Head of caudate nucleus (tissue), 42 donors: ENCODE measurements around the gene ACAD11.
"Not testable (repeated sequence)": the region's sequence is repeated elsewhere in the genome, so short reads cannot be mapped to it uniquely, and the experiment has no call there.

Experiments
- DNase-seq, 42 donors: peaks; one replicate each; pipeline versions ENCODE4 v3.0.0 to v3.0.0-alpha.2; 2020 to 2021; ENCODE audit warnings: mixed read lengths in 7 of 42
- intact Hi-C: fragments of 100-400 bp; cut with DNase I; formaldehyde crosslinking; loops from one replicate; pipeline ENCODE4 v1.15.0; 2022

The ACAD11 gene

GRCh38 chr3:132654721-132655120, 4.9 kb downstream of the ACAD11 start:
- intact Hi-C loops: no loop called here
- DNase-seq: no peak

DNA sequence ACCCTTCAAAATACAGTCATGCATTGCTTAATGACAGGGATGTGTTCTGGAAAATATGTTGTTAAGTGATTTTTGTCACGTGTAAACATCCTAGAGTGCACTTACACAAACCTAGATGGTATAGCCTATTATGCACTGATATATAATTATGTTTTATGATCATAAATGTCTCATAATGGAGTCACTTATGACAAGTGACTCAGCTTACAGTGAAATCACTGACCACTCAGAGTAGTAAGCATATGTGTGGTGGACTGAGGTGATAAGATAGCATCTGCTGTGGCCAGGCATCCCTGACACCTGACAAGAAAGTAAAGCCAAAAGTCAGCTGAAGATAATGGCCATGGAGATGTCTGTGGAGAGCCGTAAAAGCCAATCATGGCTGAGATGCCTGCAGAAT, 5.4 kb downstream of the ACAD11 start:
- intact Hi-C loops: no loop called here
- no peak for DNase-seq

DNA sequence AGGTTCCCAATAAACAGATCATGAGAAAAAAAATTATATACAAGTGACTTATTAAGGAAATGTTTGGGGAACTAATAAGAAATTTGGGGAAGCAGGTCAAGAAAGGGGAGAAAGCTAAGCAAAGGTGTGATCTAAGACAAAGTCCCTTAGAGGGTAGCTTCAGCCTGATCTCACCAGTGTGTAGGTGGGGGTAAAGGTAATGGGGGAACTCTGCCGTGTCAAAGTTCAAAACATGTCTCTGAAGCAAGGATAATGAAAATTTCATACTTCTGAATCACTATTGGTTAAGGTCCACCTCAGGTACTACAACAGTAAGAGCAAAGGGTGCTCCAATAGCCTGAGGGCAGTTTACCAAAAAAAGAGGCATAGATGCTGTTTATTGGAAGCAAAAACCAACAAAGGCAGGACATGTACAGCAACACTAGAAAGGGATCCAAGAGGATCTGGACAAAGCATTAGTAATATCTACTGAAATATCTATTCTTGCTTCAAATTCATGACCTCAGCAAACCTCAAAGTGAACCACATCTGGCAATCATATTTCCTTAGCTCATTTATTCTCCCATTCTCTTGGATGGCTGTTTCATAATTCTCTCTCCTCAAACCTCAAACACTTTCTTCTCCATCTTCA, 6.9 kb downstream of the ACAD11 start:
- no peak for DNase-seq
- intact Hi-C loops: no loop called here

DNA sequence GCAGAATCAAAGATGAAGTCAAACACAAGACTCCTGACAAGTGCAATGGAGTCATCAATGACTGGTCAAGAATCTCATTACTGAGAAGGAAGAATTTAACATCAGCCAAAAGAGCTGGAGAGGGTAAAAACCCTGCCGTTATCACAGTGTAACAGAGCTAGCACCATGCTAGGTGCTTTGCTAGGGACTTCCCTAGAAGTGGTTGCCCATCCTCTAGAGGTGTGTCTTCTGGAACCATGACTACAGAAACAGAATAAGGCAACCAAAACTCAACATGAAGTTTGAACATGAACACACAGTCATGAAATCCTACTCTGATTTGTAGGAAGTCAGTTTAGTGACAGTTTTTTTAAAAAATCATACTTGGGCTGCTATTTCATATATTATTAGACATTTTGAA, 9.5 kb downstream of the ACAD11 start:
- DNase-seq: no peak
- intact Hi-C loops: no loop called here

DNA sequence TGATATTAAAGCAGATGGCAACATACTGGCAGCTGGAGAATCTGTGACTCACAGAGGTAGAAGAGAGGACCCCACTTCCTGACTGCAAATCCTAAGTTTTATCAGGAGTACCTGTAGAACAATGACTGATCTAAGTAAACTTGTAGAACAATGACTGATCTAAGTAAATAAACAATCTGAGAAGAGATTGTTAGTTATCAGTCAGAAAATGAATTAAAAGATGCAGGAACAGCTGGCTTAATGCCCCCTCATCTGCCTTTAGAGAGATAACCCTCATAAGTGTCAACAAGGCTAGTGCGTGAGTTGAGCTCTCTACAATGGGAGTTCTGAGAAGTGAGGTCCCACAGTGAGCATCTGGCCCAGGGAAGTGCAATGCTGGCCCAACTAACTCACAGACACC, 14.6 kb downstream of the ACAD11 start:
- intact Hi-C loops: no loop called here
- no peak for DNase-seq

- DNase-seq: no peak
- intact Hi-C loops: loop anchor here (5.0 kb wide), 1 partner anchor 106 kb away; no protein-coding TSS in a partner anchor
These were observed 16.2 kb downstream of the ACAD11 start for GRCh38 chr3:132643366-132643765.

DNA sequence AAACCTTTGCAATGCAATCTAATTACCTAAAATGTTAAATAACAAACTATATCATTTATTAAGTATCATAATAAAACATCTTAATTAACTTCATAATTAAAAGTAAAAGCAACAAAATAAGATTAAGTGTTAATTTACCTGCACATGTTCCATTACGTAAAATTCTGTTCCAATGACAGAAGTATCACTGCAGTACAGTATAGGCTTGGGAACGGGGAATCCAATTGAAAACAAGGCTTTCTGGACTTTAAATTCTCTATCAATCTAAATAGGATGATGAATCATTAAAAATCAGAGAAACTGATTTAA, 17.1 kb downstream of the ACAD11 start:
- intact Hi-C loops: loop anchor here (5.0 kb wide), 1 partner anchor 105 kb away; no protein-coding TSS in a partner anchor
- no peak for DNase-seq

GRCh38 chr3:132641837-132642538, 17.6 kb downstream of the ACAD11 start:
- no peak for DNase-seq
- intact Hi-C loops: loop anchor here (5.0 kb wide), 1 partner anchor 105 kb away; no protein-coding TSS in a partner anchor

DNA sequence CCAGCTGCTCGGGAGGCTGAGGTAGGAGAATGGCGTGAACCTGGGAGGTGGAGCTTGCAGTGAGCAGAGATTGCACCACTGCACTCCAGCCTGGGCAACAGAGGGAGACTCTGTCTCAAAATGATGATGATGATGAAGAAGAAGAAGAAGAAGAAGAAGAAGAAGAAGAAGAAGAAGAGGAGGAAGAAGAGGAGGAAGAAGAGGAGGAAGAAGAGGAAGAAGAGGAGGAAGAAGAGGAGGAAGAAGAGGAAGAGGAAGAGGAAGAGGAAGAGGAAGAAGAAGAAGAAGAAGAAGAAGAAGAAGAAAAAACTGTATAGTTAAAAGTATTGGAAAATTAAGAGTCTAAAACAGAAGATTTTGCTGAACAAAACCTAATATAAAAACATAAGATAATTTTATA, 18.2 kb downstream of the ACAD11 start:
- not testable (repeated sequence) for DNase-seq
- intact Hi-C loops: loop anchor here (5.0 kb wide), 1 partner anchor 104 kb away; no protein-coding TSS in a partner anchor

DNA sequence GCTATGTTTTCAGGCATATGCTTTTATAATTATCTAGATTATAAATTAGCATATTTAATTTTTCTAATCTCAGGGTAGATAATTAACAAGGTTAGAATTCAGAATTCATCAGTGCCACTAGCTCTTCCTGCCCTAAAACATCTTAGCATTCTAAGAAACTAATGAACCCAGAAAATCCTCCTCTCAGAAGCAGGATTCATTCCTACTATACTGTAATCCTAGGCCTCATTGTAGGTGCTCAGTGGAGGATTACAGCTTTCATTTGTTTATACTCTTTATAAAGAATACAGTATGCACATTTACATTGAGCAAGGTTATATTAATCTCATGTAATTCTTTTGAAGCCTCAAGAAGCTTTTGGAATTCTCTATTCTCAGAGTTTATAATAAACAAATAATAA, 20.9 kb downstream of the ACAD11 start:
- intact Hi-C loops: no loop called here
- DNase-seq: no peak

GRCh38 chr3:132637590-132637989, 22.0 kb downstream of the ACAD11 start:
- intact Hi-C loops: no loop called here
- no peak for DNase-seq

- intact Hi-C loops: no loop called here
- DNase-seq: no peak
These were observed 24.6 kb downstream of the ACAD11 start for GRCh38 chr3:132635052-132635451.

- intact Hi-C loops: no loop called here
- DNase-seq: no peak
These were observed 29.0 kb downstream of the ACAD11 start for GRCh38 chr3:132630612-132631011.

- no peak for DNase-seq
- intact Hi-C loops: no loop called here
These were observed 29.7 kb downstream of the ACAD11 start for GRCh38 chr3:132629928-132630327.

DNA sequence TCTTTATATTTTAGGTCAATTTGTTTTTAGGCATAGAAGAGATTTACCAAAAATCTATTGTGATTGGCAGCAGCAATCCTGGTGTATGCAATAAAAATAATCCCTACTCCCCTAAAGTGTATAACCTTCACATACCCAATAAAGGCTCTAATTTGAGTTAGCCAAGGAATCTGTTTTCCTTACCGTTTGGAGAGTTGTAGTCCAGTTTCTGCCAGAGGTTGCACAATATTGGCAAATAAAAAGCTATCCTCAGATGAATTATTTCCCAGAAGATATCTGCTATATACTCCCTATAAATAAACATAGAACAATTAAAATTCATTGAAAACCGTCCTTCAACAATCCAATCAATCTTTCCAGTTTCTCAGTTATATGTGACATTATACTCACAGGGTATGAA, 31.5 kb downstream of the ACAD11 start:
- DNase-seq: no peak
- intact Hi-C loops: no loop called here

- DNase-seq: no peak
- intact Hi-C loops: no loop called here
These were observed 32.7 kb downstream of the ACAD11 start for GRCh38 chr3:132626955-132627354.

DNA sequence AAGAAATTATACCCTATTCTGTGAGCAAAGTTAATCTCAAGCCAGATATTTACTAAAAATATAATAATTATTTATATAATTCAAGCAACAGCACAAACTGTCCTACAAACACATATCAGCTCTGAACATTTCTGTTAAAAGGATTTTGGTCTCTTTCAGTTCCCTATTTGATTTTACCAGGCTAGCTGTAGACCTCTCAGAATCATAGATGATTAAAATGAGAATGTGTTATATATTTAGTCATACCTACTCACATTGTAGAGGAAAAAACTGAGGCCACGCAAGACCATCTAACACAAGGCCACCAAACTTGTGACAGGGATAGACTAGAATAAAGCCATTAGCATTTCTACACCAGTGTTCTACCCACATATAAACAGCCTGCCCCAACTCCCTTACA, 34.0 kb downstream of the ACAD11 start:
- intact Hi-C loops: no loop called here
- no peak for DNase-seq

DNA sequence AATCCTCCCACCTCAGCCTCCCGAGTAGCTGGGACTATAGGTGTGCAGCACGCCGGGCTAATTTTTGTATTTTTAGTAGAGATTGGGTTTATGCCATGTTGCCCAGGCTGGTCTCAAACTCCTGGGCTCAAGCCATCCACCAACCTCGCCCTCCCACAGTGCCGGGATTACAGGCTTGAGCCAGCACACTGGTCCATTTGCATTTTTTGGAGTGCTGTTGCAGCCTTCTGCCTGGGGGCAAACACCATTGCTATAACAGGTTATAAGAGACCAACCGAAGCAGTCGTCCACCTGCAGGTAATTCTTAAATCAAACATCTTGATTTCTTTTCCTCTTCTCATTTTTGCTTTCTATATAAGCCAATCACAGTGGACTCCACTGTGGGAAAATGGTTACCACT, 34.8 kb downstream of the ACAD11 start:
- DNase-seq: no peak
- intact Hi-C loops: no loop called here

- intact Hi-C loops: no loop called here
- DNase-seq: no peak
These were observed 36.0 kb downstream of the ACAD11 start for GRCh38 chr3:132623646-132624045.

DNA sequence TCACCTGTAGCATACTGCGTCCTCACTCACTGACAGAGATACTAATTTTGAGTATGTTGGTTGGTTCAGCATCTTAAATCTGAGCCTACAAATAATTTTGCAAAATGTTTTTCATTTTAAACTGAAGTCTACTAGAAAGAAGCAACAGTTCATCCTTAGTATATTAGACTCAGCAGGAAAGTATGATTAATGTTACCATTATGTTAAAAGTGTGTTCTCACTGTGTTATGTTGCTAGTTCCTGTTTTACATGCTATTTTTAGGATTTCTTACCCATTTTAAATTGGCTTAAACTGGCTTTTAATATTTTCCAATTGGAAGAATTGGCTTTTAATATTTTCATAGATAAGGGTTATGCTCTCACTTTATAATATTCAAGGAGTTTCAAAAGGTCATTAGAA, 36.8 kb downstream of the ACAD11 start:
- intact Hi-C loops: no loop called here
- DNase-seq: no peak

GRCh38 chr3:132622148-132622547, 37.5 kb downstream of the ACAD11 start:
- no peak for DNase-seq
- intact Hi-C loops: no loop called here
